SK-N-MC (cell line): ENCODE measurements around the gene AOPEP.

Source experiments
- EZH2 ChIP-seq: fragments of 200-600 bp; sonication (generic); IDR thresholded peaks from one replicate; pipeline ENCODE4 v1.6.1; 2017; ENCODE audit warnings: antibody characterized with exemption
- POLR2AphosphoS5 ChIP-seq: IDR thresholded peaks from 2 replicates; pipeline ENCODE4 v1.6.1; 2012; ENCODE audit warnings: mild to moderate bottlenecking, low read depth, low read length, borderline replicate concordance

- TF ChIP-seq EZH2: no peak
- TF ChIP-seq POLR2AphosphoS5: no peak
Observed at GRCh38 chr9:94913550-94913949, 187.1 kb downstream of the AOPEP start.
